ENCODE results near the gene PPM1H.

PPM1H gene

GRCh38 chr12:62642486-62642885 is 292.5 kb downstream of the PPM1H start:
- no peak for TF ChIP-seq ZNF274 (IDR thresholded peaks at IDR 0.05; ENCODE audit: low read depth, low read length)
- no peak overlapping the region for H3K4me3 ChIP-seq (ENCODE audit: low read length)

- TF ChIP-seq ZNF274 (IDR thresholded peaks at IDR 0.05; ENCODE audit: low read depth, low read length): no peak
- H3K4me3 ChIP-seq (ENCODE audit: low read length): no peak overlapping the region
Measured at GRCh38 chr12:62640910-62641448, 294.0 kb downstream of the PPM1H start.

DNA sequence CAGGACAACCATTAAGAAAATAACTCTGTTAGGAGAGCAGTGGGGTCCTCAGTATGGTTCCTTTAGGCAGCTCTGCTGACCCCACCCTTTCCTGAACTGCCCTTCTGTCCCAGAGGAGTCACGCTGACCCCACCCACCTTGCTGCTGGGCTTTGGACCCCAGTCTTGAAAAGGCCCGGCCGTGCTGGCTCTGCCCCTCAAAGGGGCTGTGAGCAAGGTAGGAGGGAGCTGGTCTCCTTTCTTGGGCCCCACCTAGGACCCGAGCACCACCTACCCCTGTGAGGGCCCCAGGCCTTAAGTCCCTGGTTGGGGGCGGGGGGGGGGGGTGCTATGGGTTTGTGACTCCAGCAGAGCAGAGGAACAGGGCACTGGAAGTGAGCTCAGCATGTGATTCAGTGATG is 297.3 kb downstream of the PPM1H start:
- TF ChIP-seq ZNF274 (IDR thresholded peaks at IDR 0.05; ENCODE audit: low read depth, low read length): no peak
- no peak overlapping the region for H3K4me3 ChIP-seq (ENCODE audit: low read length)

DNA sequence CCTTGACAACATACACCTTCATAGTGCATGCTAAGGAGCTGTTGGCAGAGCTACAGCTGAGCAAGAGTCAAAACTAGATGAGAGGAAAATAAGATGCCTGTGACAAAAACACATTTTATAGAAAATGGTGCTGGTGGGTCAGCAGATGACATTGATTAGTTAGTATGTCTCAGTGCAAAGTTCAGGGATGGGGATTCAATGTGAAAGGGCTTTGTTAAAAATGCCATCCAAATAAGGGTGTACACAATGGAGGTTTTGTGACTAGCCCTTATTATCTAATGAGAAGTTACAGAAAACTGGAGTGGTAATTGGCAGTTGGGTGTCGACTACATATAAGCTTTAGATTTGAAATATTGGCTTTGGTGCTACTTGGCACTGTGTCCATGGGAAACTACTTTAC is 299.3 kb downstream of the PPM1H start:
- TF ChIP-seq ZNF274 (IDR thresholded peaks at IDR 0.05; ENCODE audit: low read depth, low read length): no peak
- no peak overlapping the region for H3K4me3 ChIP-seq (ENCODE audit: low read length)

DNA sequence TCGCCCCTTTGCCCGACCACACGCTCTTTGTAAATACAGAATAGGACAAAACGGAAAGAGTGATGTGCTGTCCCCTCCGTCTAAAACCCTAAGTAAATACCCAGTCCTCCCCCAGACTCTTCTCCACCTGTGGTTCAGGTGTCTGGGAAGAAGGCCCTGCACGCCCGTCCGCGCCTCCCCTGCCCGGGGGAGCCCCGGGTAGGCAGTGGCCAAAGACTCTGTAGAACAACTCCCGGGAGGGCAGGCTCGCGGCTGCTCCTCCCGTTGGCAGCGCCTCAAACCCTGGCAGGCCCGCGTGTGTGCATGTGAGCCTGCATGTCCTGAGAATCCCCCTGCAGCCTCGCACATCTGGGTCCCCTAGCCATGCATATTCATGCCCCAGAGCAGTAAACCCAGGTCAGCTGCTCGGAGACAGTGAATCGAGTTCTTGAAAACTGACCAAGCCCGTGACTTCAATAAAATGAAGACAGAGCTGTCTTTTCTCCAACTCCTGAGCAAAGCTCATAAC is 302.5 kb downstream of the PPM1H start:
- peak overlapping the region; percentile 38; the same call in 1 of the 2 replicates for H3K4me3 ChIP-seq (ENCODE audit: low read length)
- no peak for TF ChIP-seq ZNF274 (IDR thresholded peaks at IDR 0.05; ENCODE audit: low read depth, low read length)

DNA sequence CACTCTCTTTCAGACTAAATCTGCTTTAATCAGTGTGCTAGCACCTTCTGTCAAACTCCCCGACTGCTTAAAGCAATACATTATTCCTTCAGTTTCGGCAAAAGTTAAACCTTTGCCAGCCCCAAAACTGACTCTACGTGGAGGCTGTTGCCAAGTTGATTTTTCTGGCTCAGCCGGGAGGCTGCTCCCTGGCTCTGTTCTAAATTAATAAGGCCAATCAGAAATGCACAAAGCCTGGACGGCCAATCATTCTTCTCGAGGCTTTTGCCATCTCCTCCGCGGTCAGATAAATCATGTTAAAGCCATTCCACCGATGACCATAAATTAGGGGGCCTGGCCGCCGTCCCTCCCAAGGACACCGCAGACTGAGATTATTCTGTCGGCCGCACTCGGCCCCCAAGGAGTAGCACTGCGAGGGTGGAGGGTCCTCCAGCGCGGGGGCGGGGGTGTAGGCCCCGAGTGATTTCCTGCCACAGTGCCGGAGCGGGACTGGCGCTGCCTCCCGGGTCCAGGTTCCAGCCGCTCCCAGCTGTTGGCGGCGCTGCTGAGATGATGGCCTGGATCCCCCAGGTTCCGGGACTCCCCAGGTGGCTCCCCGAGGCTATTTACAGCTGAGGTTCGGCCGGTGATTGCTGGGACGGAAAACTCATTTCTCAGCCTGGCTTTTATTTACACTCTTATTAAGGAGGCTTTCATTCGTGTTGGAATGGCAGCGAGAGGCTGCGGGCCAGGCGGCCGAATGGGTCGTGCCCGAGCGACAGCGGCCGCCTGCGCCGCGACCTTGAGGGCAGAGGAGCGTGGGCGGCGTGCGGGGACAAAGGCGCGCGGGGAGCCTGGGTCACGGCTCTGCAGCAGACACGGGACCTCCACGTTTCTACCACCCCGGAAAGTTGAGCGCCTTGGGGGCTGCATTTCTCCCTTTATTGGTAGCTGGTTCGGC is 303.2 kb downstream of the PPM1H start:
- peak overlapping the region; percentile 38; the same call in 1 of the 2 replicates for H3K4me3 ChIP-seq (ENCODE audit: low read length)
- no peak for TF ChIP-seq ZNF274 (IDR thresholded peaks at IDR 0.05; ENCODE audit: low read depth, low read length)

DNA sequence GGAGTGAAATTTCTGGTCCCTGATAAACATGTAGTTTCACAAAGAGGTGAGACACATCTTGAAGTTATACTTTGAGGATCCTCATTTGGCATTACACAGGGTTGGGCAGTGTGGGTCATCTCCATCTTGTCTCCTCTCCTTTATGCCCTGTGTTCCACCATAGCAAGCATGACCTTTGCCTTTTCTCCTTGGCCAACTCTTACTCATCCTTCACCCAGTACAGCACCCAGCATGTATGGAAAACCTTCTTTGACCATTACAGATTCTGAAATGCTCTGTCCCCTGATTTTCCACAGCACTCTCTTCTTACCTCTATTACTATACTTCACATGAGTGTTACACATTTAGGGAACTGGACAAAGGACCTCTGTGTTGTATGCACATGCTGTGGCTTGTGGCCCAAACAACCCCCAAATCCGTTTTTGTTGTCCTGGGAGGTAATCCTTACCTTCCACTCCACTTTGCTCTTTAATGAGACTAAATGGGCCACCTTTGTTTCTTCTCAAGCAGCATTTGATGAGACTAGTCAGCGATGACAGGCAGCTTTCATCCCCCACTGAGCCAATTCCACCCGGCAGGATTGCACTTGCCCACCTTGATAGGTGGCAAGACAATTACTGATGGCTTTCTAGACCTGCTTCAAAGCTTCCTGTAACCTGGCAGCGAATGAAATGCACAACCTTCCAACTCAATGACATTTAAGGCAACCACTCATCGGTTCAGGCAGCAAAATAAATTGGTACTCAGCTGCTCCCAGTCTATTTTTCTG is 304.8 kb downstream of the PPM1H start:
- H3K4me3 ChIP-seq (ENCODE audit: low read length): no peak overlapping the region

DNA sequence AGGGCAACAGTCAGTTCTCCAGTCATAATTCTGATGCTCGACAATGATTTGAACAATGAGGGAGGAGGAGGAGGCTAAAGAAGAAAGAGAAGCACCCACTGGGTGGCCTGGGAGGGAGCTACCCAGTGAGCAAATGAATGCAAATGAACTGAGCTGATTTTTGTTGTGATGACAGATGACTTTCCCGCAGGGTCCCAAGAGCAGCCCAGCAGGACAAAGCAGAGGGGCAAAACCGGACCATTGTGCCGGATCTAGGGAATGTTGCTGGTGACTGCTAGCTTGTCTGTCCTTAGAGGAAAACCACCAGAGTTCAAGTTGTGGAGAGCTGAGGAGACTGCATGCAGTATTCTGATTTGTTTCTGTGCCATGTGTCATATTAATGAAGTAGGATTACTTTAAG is 305.5 kb downstream of the PPM1H start:
- no peak for TF ChIP-seq ZNF274 (IDR thresholded peaks at IDR 0.05; ENCODE audit: low read depth, low read length)
- H3K4me3 ChIP-seq (ENCODE audit: low read length): no peak overlapping the region

More for the DNA sequence above, 304.8 kb downstream of the PPM1H start:
- no peak for TF ChIP-seq ZNF274 (IDR thresholded peaks at IDR 0.05; ENCODE audit: low read depth, low read length)

- no peak for TF ChIP-seq ZNF274 (IDR thresholded peaks at IDR 0.05; ENCODE audit: low read depth, low read length)
- H3K4me3 ChIP-seq (ENCODE audit: low read length): no peak overlapping the region
Measured at GRCh38 chr12:62627181-62627580, 307.8 kb downstream of the PPM1H start.

DNA sequence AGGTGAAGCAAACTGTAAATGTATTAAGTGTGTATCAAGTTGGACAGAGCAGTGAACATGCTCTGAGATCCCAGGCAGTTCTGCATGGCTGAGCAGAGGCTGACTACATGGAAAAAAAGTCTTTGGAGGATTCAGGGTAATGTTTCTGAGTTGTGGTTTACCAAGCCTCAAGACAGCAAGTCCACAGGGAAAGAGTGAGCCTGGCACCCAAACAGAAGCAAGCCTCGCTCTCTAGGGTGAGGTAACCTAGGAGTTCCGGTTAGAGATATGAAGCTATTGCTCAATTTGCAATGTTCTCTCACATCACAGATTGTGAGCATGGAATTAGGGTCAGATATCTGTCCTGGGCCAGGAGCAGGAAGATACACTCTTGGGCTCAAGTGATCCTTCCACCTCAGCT is 309.7 kb downstream of the PPM1H start:
- no peak for TF ChIP-seq ZNF274 (IDR thresholded peaks at IDR 0.05; ENCODE audit: low read depth, low read length)
- no peak overlapping the region for H3K4me3 ChIP-seq (ENCODE audit: low read length)

DNA sequence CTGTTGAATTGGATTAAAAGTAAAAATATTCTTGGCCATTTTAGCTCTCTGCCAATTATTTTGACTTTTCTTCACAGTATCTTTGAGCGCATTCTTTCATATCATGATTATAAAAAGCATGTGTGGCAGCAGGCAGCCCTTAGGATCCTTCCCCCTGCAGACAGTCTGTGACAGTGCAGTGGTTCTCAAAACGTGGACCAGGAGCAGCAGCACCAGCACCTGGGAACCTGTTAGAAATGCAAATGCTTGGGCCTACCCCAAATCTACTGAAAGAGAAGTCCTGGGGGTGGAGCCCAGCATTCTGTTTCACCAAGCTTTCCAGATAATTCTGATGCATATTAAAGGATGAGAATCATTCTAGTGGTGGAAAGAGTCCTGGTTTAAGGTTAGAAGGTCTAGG is 312.8 kb downstream of the PPM1H start:
- TF ChIP-seq ZNF274 (IDR thresholded peaks at IDR 0.05; ENCODE audit: low read depth, low read length): no peak
- H3K4me3 ChIP-seq (ENCODE audit: low read length): no peak overlapping the region

DNA sequence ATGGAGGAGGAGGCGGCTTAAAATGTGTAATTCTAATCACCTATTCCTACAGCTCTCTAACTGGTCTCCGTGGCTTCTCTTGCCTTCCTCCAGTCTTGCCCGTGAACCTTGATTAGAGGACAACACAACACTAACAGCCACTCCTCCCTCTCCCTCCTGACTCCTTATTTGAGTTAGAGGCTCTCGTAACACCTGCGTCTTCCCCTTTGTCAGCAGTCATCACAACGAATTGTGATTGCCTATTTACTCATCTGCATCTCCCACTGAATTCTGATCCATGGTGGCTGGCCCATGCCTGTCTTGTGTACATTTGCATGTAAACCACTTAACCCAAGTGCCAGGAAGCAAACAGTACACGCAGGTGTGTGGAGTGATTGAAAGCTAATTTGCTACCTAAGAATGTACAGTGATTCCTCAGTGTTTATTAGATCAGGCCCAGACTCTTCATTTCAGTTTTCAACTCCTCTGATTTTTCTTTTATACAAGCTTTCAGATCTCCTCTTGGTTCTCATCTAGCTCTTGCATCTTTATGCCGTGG is 313.8 kb downstream of the PPM1H start:
- no peak overlapping the region for H3K4me3 ChIP-seq (ENCODE audit: low read length)
- no peak for TF ChIP-seq ZNF274 (IDR thresholded peaks at IDR 0.05; ENCODE audit: low read depth, low read length)

DNA sequence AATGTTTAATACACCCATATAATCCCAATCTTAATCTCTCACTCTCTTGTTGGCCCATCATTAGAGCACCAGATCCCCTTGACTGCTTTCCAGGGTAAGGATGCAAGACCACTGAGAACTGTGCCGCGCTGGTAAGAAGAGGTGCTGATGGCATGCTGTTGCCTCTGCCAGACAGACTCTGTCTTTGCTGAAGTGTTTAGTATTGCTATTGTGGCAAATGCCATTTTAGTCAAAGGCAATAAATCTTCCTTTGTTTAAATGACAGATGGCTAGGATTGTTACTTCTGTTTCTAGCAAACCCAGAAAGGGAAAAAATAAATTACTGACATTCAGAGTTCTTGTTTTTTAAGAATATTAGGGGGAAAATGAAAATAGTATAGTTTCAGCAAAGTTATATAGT is 316.0 kb downstream of the PPM1H start:
- no peak overlapping the region for H3K4me3 ChIP-seq (ENCODE audit: low read length)
- TF ChIP-seq ZNF274 (IDR thresholded peaks at IDR 0.05; ENCODE audit: low read depth, low read length): no peak

- no peak overlapping the region for H3K4me3 ChIP-seq (ENCODE audit: low read length)
- no peak for TF ChIP-seq ZNF274 (IDR thresholded peaks at IDR 0.05; ENCODE audit: low read depth, low read length)
Measured at GRCh38 chr12:62618319-62618718, 316.6 kb downstream of the PPM1H start.

Data from GM08714 (cell line).